ENCODE results near the gene SLC25A23. TPM values are rescaled to one million over a fixed set of nuclear protein-coding genes. Genes with fewer than 3 reads are reported as not detected.

SLC25A23 gene
- polyA plus RNA-seq, 2 donors, result 43.5 to 66.0 TPM

- 46 to 60% methylated on average over 4 of the region's 4 CpGs for WGBS, 2 donors
- Histone ChIP-seq H3K4me1 (ENCODE audit: control insufficient read depth in 2 of 2, insufficient read depth in 2 of 2, low read length in 1 of 2) (peaks cover 9 to 15% of the 10 kb centered on the region in 2 donors), H3K9me3 (ENCODE audit: control insufficient read depth in 2 of 2, insufficient read depth in 1 of 2, low read depth in 1 of 2, low read length in 1 of 2) (no peaks in the 10 kb centered on the region), H3K36me3 (ENCODE audit: control insufficient read depth in 2 of 2, insufficient read depth in 2 of 2, low read length in 1 of 2) (peaks cover 0 to 7% of the 10 kb centered on the region in 2 donors), H3K4me3 (ENCODE audit: low read depth in 1 of 2, low read length in 2 of 2) (no peak overlapping the region), H3K27ac (ENCODE audit: low read depth in 2 of 2, low read length in 1 of 2) (no peak overlapping the region), H3K27me3 (ENCODE audit: control insufficient read depth in 1 of 2, insufficient read depth in 2 of 2, low read length in 2 of 2) (no peaks in the 10 kb centered on the region)
Observed at GRCh38 chr19:6472713-6473112, 13.1 kb upstream of the SLC25A23 start.

GRCh38 chr19:6471076-6471475 is 11.5 kb upstream of the SLC25A23 start:
- no peaks in the 10 kb centered on the region for H3K9me3 ChIP-seq (ENCODE audit: control insufficient read depth in 2 of 2, insufficient read depth in 1 of 2, low read depth in 1 of 2, low read length in 1 of 2)
- WGBS, 2 donors, result 79 to 82% methylated on average over 14 of the region's 14 CpGs
- H3K4me3 ChIP-seq (ENCODE audit: low read depth in 1 of 2, low read length in 2 of 2), result no peak overlapping the region
- peaks cover 0 to 16% of the 10 kb centered on the region in 2 donors for H3K36me3 ChIP-seq (ENCODE audit: control insufficient read depth in 2 of 2, insufficient read depth in 2 of 2, low read length in 1 of 2)
- peaks cover 3 to 10% of the 10 kb centered on the region in 2 donors for H3K4me1 ChIP-seq (ENCODE audit: control insufficient read depth in 2 of 2, insufficient read depth in 2 of 2, low read length in 1 of 2)
- no peak overlapping the region for H3K27ac ChIP-seq (ENCODE audit: low read depth in 2 of 2, low read length in 1 of 2)
- no peaks in the 10 kb centered on the region for H3K27me3 ChIP-seq (ENCODE audit: control insufficient read depth in 1 of 2, insufficient read depth in 2 of 2, low read length in 2 of 2)

- peaks cover 1 to 3% of the 10 kb centered on the region in 2 donors for H3K4me1 ChIP-seq (ENCODE audit: control insufficient read depth in 2 of 2, insufficient read depth in 2 of 2, low read length in 1 of 2)
- 76 to 83% methylated on average over 8 of the region's 8 CpGs for WGBS, 2 donors
- no peak overlapping the region for H3K27ac ChIP-seq (ENCODE audit: low read depth in 2 of 2, low read length in 1 of 2)
- peaks cover 0 to 20% of the 10 kb centered on the region in 2 donors for H3K36me3 ChIP-seq (ENCODE audit: control insufficient read depth in 2 of 2, insufficient read depth in 2 of 2, low read length in 1 of 2)
- no peaks in the 10 kb centered on the region for H3K27me3 ChIP-seq (ENCODE audit: control insufficient read depth in 1 of 2, insufficient read depth in 2 of 2, low read length in 2 of 2)
- H3K9me3 ChIP-seq (ENCODE audit: control insufficient read depth in 2 of 2, insufficient read depth in 1 of 2, low read depth in 1 of 2, low read length in 1 of 2), result no peaks in the 10 kb centered on the region
- no peak overlapping the region for H3K4me3 ChIP-seq (ENCODE audit: low read depth in 1 of 2, low read length in 2 of 2)
Observed at GRCh38 chr19:6470173-6470572, 10.6 kb upstream of the SLC25A23 start.

- Histone ChIP-seq H3K4me3 (ENCODE audit: low read depth in 1 of 2, low read length in 2 of 2) (no peak overlapping the region), H3K27ac (ENCODE audit: low read depth in 2 of 2, low read length in 1 of 2) (no peak overlapping the region)
- 80 to 92% methylated on average over 8 of the region's 8 CpGs for WGBS, 2 donors
Observed at GRCh38 chr19:6467384-6467783, 7.8 kb upstream of the SLC25A23 start.

GRCh38 chr19:6466526-6467248 is 7.1 kb upstream of the SLC25A23 start:
- Histone ChIP-seq H3K9me3 (ENCODE audit: control insufficient read depth in 2 of 2, insufficient read depth in 1 of 2, low read depth in 1 of 2, low read length in 1 of 2) (no peaks in the 10 kb centered on the region), H3K36me3 (ENCODE audit: control insufficient read depth in 2 of 2, insufficient read depth in 2 of 2, low read length in 1 of 2) (peaks cover 0 to 22% of the 10 kb centered on the region in 2 donors), H3K4me3 (ENCODE audit: low read depth in 1 of 2, low read length in 2 of 2) (peak overlapping the region in 1 of 2 donors; percentile 3), H3K27me3 (ENCODE audit: control insufficient read depth in 1 of 2, insufficient read depth in 2 of 2, low read length in 2 of 2) (no peaks in the 10 kb centered on the region), H3K4me1 (ENCODE audit: control insufficient read depth in 2 of 2, insufficient read depth in 2 of 2, low read length in 1 of 2) (peaks cover 2 to 9% of the 10 kb centered on the region in 2 donors), H3K27ac (ENCODE audit: low read depth in 2 of 2, low read length in 1 of 2) (no peak overlapping the region)
- 90 to 91% methylated on average over 21 of the region's 21 CpGs for WGBS, 2 donors

More at GRCh38 chr19:6467384-6467783, 7.8 kb upstream of the SLC25A23 start:
- H3K36me3 ChIP-seq (ENCODE audit: control insufficient read depth in 2 of 2, insufficient read depth in 2 of 2, low read length in 1 of 2), result peaks cover 0 to 22% of the 10 kb centered on the region in 2 donors
- no peaks in the 10 kb centered on the region for H3K27me3 ChIP-seq (ENCODE audit: control insufficient read depth in 1 of 2, insufficient read depth in 2 of 2, low read length in 2 of 2)
- H3K4me1 ChIP-seq (ENCODE audit: control insufficient read depth in 2 of 2, insufficient read depth in 2 of 2, low read length in 1 of 2), result peaks cover 2 to 9% of the 10 kb centered on the region in 2 donors
- no peaks in the 10 kb centered on the region for H3K9me3 ChIP-seq (ENCODE audit: control insufficient read depth in 2 of 2, insufficient read depth in 1 of 2, low read depth in 1 of 2, low read length in 1 of 2)

GRCh38 chr19:6465663-6466062 is 6.1 kb upstream of the SLC25A23 start:
- no peak overlapping the region for H3K27ac ChIP-seq (ENCODE audit: low read depth in 2 of 2, low read length in 1 of 2)
- 92 to 93% methylated on average over 8 of the region's 8 CpGs for WGBS, 2 donors

GRCh38 chr19:6465006-6465405 is 5.4 kb upstream of the SLC25A23 start:
- WGBS, 2 donors, result 36 to 42% methylated on average over 9 of the region's 9 CpGs
- H3K27ac ChIP-seq (ENCODE audit: low read depth in 2 of 2, low read length in 1 of 2), result no peak overlapping the region

More at GRCh38 chr19:6465663-6466062, 6.1 kb upstream of the SLC25A23 start:
- Histone ChIP-seq H3K4me3 (ENCODE audit: low read depth in 1 of 2, low read length in 2 of 2) (peak overlapping the region in 1 of 2 donors; percentile 94), H3K36me3 (ENCODE audit: control insufficient read depth in 2 of 2, insufficient read depth in 2 of 2, low read length in 1 of 2) (peaks cover 0 to 20% of the 10 kb centered on the region in 2 donors), H3K27me3 (ENCODE audit: control insufficient read depth in 1 of 2, insufficient read depth in 2 of 2, low read length in 2 of 2) (no peaks in the 10 kb centered on the region), H3K9me3 (ENCODE audit: control insufficient read depth in 2 of 2, insufficient read depth in 1 of 2, low read depth in 1 of 2, low read length in 1 of 2) (no peaks in the 10 kb centered on the region), H3K4me1 (ENCODE audit: control insufficient read depth in 2 of 2, insufficient read depth in 2 of 2, low read length in 1 of 2) (peaks cover 2 to 9% of the 10 kb centered on the region in 2 donors)

GRCh38 chr19:6464070-6464873 is 4.7 kb upstream of the SLC25A23 start, which contains the start of gene CRB3:
CRB3 (plus strand) TSS chr19:6464271; CDS start chr19:6464702, 431 bp downstream.
- Histone ChIP-seq H3K9me3 (ENCODE audit: control insufficient read depth in 2 of 2, insufficient read depth in 1 of 2, low read depth in 1 of 2, low read length in 1 of 2) (no peaks in the 10 kb centered on the region), H3K4me3 (ENCODE audit: low read depth in 1 of 2, low read length in 2 of 2) (peak within 1 kb of the TSS; percentile 81 to 94), H3K36me3 (ENCODE audit: control insufficient read depth in 2 of 2, insufficient read depth in 2 of 2, low read length in 1 of 2) (peaks cover 0 to 20% of the 10 kb centered on the region in 2 donors), H3K27me3 (ENCODE audit: control insufficient read depth in 1 of 2, insufficient read depth in 2 of 2, low read length in 2 of 2) (no peaks in the 10 kb centered on the region), H3K27ac (ENCODE audit: low read depth in 2 of 2, low read length in 1 of 2) (peak within 1 kb of the TSS; percentile 44 to 92), H3K4me1 (ENCODE audit: control insufficient read depth in 2 of 2, insufficient read depth in 2 of 2, low read length in 1 of 2) (peaks cover 2 to 9% of the 10 kb centered on the region in 2 donors)
- 5 to 7% methylated on average over 64 to 65 of the region's 65 CpGs for WGBS, 2 donors

More at GRCh38 chr19:6465006-6465405, 5.4 kb upstream of the SLC25A23 start:
- peak overlapping the region; percentile 81 to 94 for H3K4me3 ChIP-seq (ENCODE audit: low read depth in 1 of 2, low read length in 2 of 2)
- no peaks in the 10 kb centered on the region for H3K9me3 ChIP-seq (ENCODE audit: control insufficient read depth in 2 of 2, insufficient read depth in 1 of 2, low read depth in 1 of 2, low read length in 1 of 2)
- H3K27me3 ChIP-seq (ENCODE audit: control insufficient read depth in 1 of 2, insufficient read depth in 2 of 2, low read length in 2 of 2), result no peaks in the 10 kb centered on the region
- H3K36me3 ChIP-seq (ENCODE audit: control insufficient read depth in 2 of 2, insufficient read depth in 2 of 2, low read length in 1 of 2), result peaks cover 0 to 20% of the 10 kb centered on the region in 2 donors
- H3K4me1 ChIP-seq (ENCODE audit: control insufficient read depth in 2 of 2, insufficient read depth in 2 of 2, low read length in 1 of 2), result peaks cover 2 to 9% of the 10 kb centered on the region in 2 donors

- peaks cover 0 to 3% of the 10 kb centered on the region in 2 donors for H3K9me3 ChIP-seq (ENCODE audit: control insufficient read depth in 2 of 2, insufficient read depth in 1 of 2, low read depth in 1 of 2, low read length in 1 of 2)
Observed at GRCh38 chr19:6460099-6460884, 700 bp upstream of the SLC25A23 start.

More at GRCh38 chr19:6460099-6460884, 700 bp upstream of the SLC25A23 start:
- peak overlapping the region; percentile 88 to 98 for H3K27ac ChIP-seq (ENCODE audit: low read depth in 2 of 2, low read length in 1 of 2)
- no peaks in the 10 kb centered on the region for H3K27me3 ChIP-seq (ENCODE audit: control insufficient read depth in 1 of 2, insufficient read depth in 2 of 2, low read length in 2 of 2)
- peak overlapping the region; percentile 66 to 82 for H3K4me3 ChIP-seq (ENCODE audit: low read depth in 1 of 2, low read length in 2 of 2)
- 1% methylated on average over 57 of the region's 57 CpGs for WGBS, 2 donors
- H3K36me3 ChIP-seq (ENCODE audit: control insufficient read depth in 2 of 2, insufficient read depth in 2 of 2, low read length in 1 of 2), result peaks cover 0 to 5% of the 10 kb centered on the region in 2 donors
- peaks cover 6 to 10% of the 10 kb centered on the region in 2 donors for H3K4me1 ChIP-seq (ENCODE audit: control insufficient read depth in 2 of 2, insufficient read depth in 2 of 2, low read length in 1 of 2)
